ENCODE measurements around the gene SLC49A3.

DNA sequence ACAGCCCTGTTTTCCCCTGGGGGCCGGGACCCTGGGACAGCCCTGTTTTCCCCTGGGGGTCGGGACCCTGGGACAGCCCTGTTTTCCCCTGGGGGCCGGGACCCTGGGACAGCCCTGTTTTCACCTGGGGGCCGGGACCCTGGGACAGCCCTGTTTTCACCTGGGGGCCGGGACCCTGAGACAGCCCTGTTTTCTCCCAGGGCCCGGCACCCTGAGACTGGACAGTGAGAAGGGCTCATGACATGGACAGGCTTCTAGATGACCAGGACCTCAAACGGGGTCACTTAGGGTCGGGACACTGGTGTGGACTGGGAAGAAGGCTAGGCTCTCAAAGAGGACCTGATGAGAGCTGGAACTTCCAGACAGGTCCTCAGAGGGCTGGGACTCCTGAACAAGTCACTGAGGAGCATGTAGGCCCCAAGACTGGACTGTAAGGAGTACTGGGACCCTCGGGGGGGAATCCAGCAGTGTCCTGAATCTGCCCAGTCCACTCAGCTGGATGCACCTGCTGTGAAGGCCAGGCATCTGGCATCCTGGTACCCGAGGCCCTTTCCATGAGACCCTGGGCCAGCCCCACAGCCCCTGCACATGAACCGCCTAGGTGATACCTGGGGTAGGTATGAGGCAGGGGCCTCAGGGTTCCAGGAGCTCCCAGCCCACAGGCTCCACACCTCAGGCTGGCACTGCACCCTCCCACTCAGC lies 19.1 kb upstream of the SLC49A3 start:
- TF ChIP-seq, protein P1, sequence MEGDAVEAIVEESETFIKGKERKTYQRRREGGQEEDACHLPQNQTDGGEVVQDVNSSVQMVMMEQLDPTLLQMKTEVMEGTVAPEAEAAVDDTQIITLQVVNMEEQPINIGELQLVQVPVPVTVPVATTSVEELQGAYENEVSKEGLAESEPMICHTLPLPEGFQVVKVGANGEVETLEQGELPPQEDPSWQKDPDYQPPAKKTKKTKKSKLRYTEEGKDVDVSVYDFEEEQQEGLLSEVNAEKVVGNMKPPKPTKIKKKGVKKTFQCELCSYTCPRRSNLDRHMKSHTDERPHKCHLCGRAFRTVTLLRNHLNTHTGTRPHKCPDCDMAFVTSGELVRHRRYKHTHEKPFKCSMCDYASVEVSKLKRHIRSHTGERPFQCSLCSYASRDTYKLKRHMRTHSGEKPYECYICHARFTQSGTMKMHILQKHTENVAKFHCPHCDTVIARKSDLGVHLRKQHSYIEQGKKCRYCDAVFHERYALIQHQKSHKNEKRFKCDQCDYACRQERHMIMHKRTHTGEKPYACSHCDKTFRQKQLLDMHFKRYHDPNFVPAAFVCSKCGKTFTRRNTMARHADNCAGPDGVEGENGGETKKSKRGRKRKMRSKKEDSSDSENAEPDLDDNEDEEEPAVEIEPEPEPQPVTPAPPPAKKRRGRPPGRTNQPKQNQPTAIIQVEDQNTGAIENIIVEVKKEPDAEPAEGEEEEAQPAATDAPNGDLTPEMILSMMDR (IDR thresholded peaks at IDR 0.05; ENCODE audit: borderline replicate concordance, extremely low read depth, low read length, poor library complexity, severe bottlenecking) = no peak
- no peak for TF ChIP-seq EZH2 (IDR thresholded peaks at IDR 0.05; ENCODE audit: borderline replicate concordance, low read depth, low read length, severe bottlenecking)
